HCT116 (cell line): ENCODE data around the gene NFXL1. TPM values are rescaled to one million over a fixed set of nuclear protein-coding genes. Genes with fewer than 3 reads are reported as not detected.
A peak's percentile ranks its signal among the peaks of the same experiment; 100 is the strongest.

Experiments
- ATAC-seq: fragments of 200-7000 bp; cut with Tn5 transposase; 2 replicates; pipeline ENCODE4 v1.9.1; 2020; ENCODE audit warnings: mild to moderate bottlenecking, moderate library complexity
- BruUV-seq: library from RNA; stranded (reverse); fragments of 400-500 nt; replicated peaks from 2 replicates; lab custom pipeline; 2021; lab: Mats Ljungman, UMichigan
- CTCF ChIA-PET: fragments of 300-600 bp; sonication (Branson Sonifier 250); formaldehyde crosslinking; loops from one replicate; lab custom pipeline; 2021; ENCODE audit warnings: antibody characterized with exemption; lab: Charles Lee
- POLR2A ChIA-PET: fragments of 300-600, 350-600 bp; sonication (Branson Sonifier 250); formaldehyde crosslinking; loops from one replicate; lab custom pipeline; 2021; ENCODE audit warnings: antibody characterized with exemption; lab: Charles Lee
- RAD21 ChIA-PET, 2 experiments: fragments of 300-600 bp; sonication (Branson Sonifier 250); formaldehyde crosslinking; loops; one replicate each; lab custom pipeline; 2023; ENCODE audit warnings: low total read pairs in 2 of 2; ENCODE audit not compliant: uncharacterized antibody in 2 of 2, unreplicated experiment in 2 of 2, low non-redundant PET in 1 of 2; lab: Charles Lee
- DNase-seq: peaks from one replicate; pipeline ENCODE4 v3.0.0-alpha.2; 2010; ENCODE audit warnings: low read depth, low spot score
- H2AFZ ChIP-seq: fragments of 200-600 bp; shearing (Covaris generic), sonication (generic); 2 replicates; pipeline ENCODE4 v1.6.1; 2017; ENCODE audit warnings: low read depth, mixed run types, mixed read lengths, antibody characterized with exemption, low read length; ENCODE audit not compliant: poor library complexity, severe bottlenecking
- H3K27ac ChIP-seq: 2 replicates; pipeline ENCODE4 v1.5.1; 2012; ENCODE audit warnings: low read depth, low read length
- H3K27me3 ChIP-seq: fragments of 200-600 bp; sonication (generic); 2 replicates; pipeline ENCODE4 v1.6.1; 2016; ENCODE audit warnings: mixed run types, low read length, mixed read lengths; ENCODE audit not compliant: insufficient read depth
- H3K36me3 ChIP-seq, 2 experiments: fragments of 200-500 bp in 1 of 2; fragments of 200-600 bp in 1 of 2; sonication (Bioruptor generic) in 1 of 2; sonication (generic) in 1 of 2; 2 replicates each; pipeline versions ENCODE4 v1.5.1 to v1.6.1; 2014 to 2016; ENCODE audit warnings: low read length in 2 of 2, inconsistent platforms in 1 of 2, mixed read lengths in 1 of 2, mixed run types in 1 of 2; ENCODE audit not compliant: insufficient read depth in 2 of 2, control insufficient read depth in 1 of 2
- H3K4me1 ChIP-seq, 2 experiments: fragments of 200-600 bp in 1 of 2; sonication (generic) in 1 of 2; 2 replicates each; pipeline versions ENCODE4 v1.5.1 to v1.6.1; 2012 to 2017; ENCODE audit warnings: low read length in 2 of 2, inconsistent platforms in 1 of 2, mild to moderate bottlenecking in 1 of 2, mixed read lengths in 1 of 2, mixed run types in 1 of 2, moderate library complexity in 1 of 2; ENCODE audit not compliant: insufficient read depth in 2 of 2, control insufficient read depth in 1 of 2
- H3K4me2 ChIP-seq: fragments of 200-600 bp; sonication (generic); 2 replicates; pipeline ENCODE4 v1.6.1; 2017; ENCODE audit warnings: mixed run types, low read length, mixed read lengths
- H3K4me3 ChIP-seq, 2 experiments: fragments of 200-600 bp in 1 of 2; sonication (generic) in 1 of 2; replicated peaks in 1 of 2; 2 replicates each; pipeline ENCODE4 v1.5.1; 2011 to 2016; ENCODE audit warnings: low read length in 2 of 2, control low read depth in 1 of 2, low read depth in 1 of 2, mild to moderate bottlenecking in 1 of 2, mixed read lengths in 1 of 2, mixed run types in 1 of 2
- H3K79me2 ChIP-seq: fragments of 200-600 bp; sonication (generic); 2 replicates; pipeline ENCODE4 v1.6.1; 2017; ENCODE audit warnings: mild to moderate bottlenecking, mixed run types, low read length, moderate library complexity, mixed read lengths; ENCODE audit not compliant: insufficient read depth
- H3K9ac ChIP-seq: fragments of 200-600 bp; sonication (generic); 2 replicates; pipeline ENCODE4 v1.6.1; 2016; ENCODE audit warnings: low read length, mixed read lengths
- H3K9me2 ChIP-seq: fragments of 200-600 bp; sonication (generic), shearing (Covaris generic); 2 replicates; pipeline ENCODE4 v1.6.1; 2017; ENCODE audit warnings: mixed run types, mild to moderate bottlenecking, moderate library complexity; ENCODE audit not compliant: insufficient read depth
- H3K9me3 ChIP-seq, 2 experiments: fragments of 200-500 bp in 1 of 2; fragments of 200-600 bp in 1 of 2; sonication (Bioruptor generic) in 1 of 2; sonication (generic) in 1 of 2; 2 replicates each; pipeline ENCODE4 v1.6.1; 2014 to 2017; ENCODE audit warnings: low read length in 2 of 2, mixed read lengths in 2 of 2, inconsistent platforms in 1 of 2, low read depth in 1 of 2, mild to moderate bottlenecking in 1 of 2, mixed run types in 1 of 2, moderate library complexity in 1 of 2; ENCODE audit not compliant: control insufficient read depth in 1 of 2, insufficient read depth in 1 of 2
- H4K20me1 ChIP-seq: fragments of 200-600 bp; sonication (generic), shearing (Covaris generic); 2 replicates; pipeline ENCODE4 v1.6.1; 2017; ENCODE audit warnings: mixed run types, mild to moderate bottlenecking, moderate library complexity; ENCODE audit not compliant: insufficient read depth
- POLR2AphosphoS5 ChIP-seq: IDR thresholded peaks from 2 replicates; pipeline ENCODE4 v1.6.1; 2011; ENCODE audit warnings: mild to moderate bottlenecking, low read depth, low read length, moderate library complexity
- RAD21 ChIP-seq: IDR thresholded peaks from 2 replicates; pipeline ENCODE4 v1.6.1; 2012; ENCODE audit warnings: low read depth, mild to moderate bottlenecking
- REST ChIP-seq: IDR thresholded peaks from 2 replicates; pipeline ENCODE4 v1.6.1; 2012; ENCODE audit warnings: low read depth
- SIN3A ChIP-seq: IDR thresholded peaks from 2 replicates; pipeline ENCODE4 v1.6.1; 2012; ENCODE audit warnings: low read depth
- SP1 ChIP-seq: IDR thresholded peaks from 2 replicates; pipeline ENCODE4 v1.6.1; 2012; ENCODE audit warnings: low read depth
- ZNF274 ChIP-seq: fragments of 200-500 bp; sonication (Bioruptor generic); IDR thresholded peaks from 2 replicates; pipeline ENCODE4 v1.6.1; 2014; ENCODE audit warnings: mild to moderate bottlenecking, low read depth, low read length, inconsistent platforms
- intact Hi-C: fragments of 100-400 bp; cut with micrococcal nuclease; formaldehyde crosslinking; loops from 2 replicates; pipeline ENCODE4 v1.10.0; 2022
- total RNA-seq: library from RNA; stranded (reverse); gene quantifications from one replicate; pipeline ENCODE4 v1.2.1, GENCODE V29; 2021; ENCODE audit not compliant: unreplicated experiment
- TF ChIP-seq, protein P1 (sequence below): IDR thresholded peaks from 2 replicates; pipeline ENCODE4 v1.6.1; 2011; ENCODE audit warnings: mild to moderate bottlenecking, low read length, moderate library complexity; ENCODE audit not compliant: insufficient replicate concordance; ENCODE audit errors: extremely low read depth

NFXL1 gene
- total RNA-seq, 1 experiment from 2014 or later: 26.8 TPM

- ATAC-seq (no peak), DNase-seq (no peak)
- Histone ChIP-seq H4K20me1 (peaks cover 6% of the 10 kb centered on the region; the same call in 1 of the 2 replicates), H2AFZ (no peak overlapping the region), H3K9me3 (no peaks in the 10 kb centered on the region), H3K4me1 (peaks cover 0 to 10% of the 10 kb centered on the region in 2 experiments; a peak in 3 of 4 replicates), H3K4me2 (peak overlapping the region; percentile 78), H3K9ac (peak overlapping the region; percentile 96), H3K4me3 (peak overlapping the region; percentile 88 to 89), H3K9me2 (no peaks in the 10 kb centered on the region), H3K36me3 (peaks cover 5 to 12% of the 10 kb centered on the region in 2 experiments; a peak in 3 of 4 replicates), H3K27me3 (no peaks in the 10 kb centered on the region), H3K79me2 (peaks cover 55% of the 10 kb centered on the region), H3K27ac (peak overlapping the region; percentile 76)
- TF ChIP-seq, protein P1, sequence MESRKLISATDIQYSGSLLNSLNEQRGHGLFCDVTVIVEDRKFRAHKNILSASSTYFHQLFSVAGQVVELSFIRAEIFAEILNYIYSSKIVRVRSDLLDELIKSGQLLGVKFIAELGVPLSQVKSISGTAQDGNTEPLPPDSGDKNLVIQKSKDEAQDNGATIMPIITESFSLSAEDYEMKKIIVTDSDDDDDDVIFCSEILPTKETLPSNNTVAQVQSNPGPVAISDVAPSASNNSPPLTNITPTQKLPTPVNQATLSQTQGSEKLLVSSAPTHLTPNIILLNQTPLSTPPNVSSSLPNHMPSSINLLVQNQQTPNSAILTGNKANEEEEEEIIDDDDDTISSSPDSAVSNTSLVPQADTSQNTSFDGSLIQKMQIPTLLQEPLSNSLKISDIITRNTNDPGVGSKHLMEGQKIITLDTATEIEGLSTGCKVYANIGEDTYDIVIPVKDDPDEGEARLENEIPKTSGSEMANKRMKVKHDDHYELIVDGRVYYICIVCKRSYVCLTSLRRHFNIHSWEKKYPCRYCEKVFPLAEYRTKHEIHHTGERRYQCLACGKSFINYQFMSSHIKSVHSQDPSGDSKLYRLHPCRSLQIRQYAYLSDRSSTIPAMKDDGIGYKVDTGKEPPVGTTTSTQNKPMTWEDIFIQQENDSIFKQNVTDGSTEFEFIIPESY: no peak
- TF ChIP-seq SP1: no peak
- TF ChIP-seq RAD21: no peak
- no peak for TF ChIP-seq SIN3A
- no peak for TF ChIP-seq POLR2AphosphoS5
- no peak for TF ChIP-seq ZNF274
- TF ChIP-seq REST: no peak
- intact Hi-C loops: no loop called here
- ChIA-PET POLR2A (no interaction called here), RAD21 (no interaction called here), CTCF (no interaction called here)
- BruUV-seq: TSS peak; percentile 67
Observed at GRCh38 chr4:47913330-47913729, 1.1 kb downstream of the NFXL1 start.
